PFSK-1 (cell line): Measurements from ENCODE around the gene CNKSR1.

Experiments
- FOXP2 ChIP-seq: optimal IDR thresholded peaks from 2 replicates; pipeline ENCODE3; 2011; ENCODE audit warnings: borderline replicate concordance, control low read depth, inconsistent platforms; ENCODE audit not compliant: insufficient read depth; ENCODE audit errors: extremely low read length, extremely low read depth
- POLR2AphosphoS5 ChIP-seq: IDR thresholded peaks from 2 replicates; pipeline ENCODE4 v1.6.1; 2012; ENCODE audit warnings: low read depth, mild to moderate bottlenecking, control low read depth, low read length, moderate library complexity
- REST ChIP-seq, 2 experiments: IDR thresholded peaks; 2 replicates each; pipeline versions ENCODE4 v1.6.1 to v1.8.0; 2011 to 2012; ENCODE audit warnings: low read depth in 2 of 2, low read length in 2 of 2, control low read depth in 1 of 2, inconsistent platforms in 1 of 2, mild to moderate bottlenecking in 1 of 2, moderate library complexity in 1 of 2; ENCODE audit not compliant: insufficient read depth in 1 of 2
- SIN3A ChIP-seq: IDR thresholded peaks from 2 replicates; pipeline ENCODE4 v1.6.1; 2012; ENCODE audit warnings: mild to moderate bottlenecking, low read length, moderate library complexity, borderline replicate concordance; ENCODE audit not compliant: insufficient read depth
- TAF1 ChIP-seq: IDR thresholded peaks from 2 replicates; pipeline ENCODE4 v1.6.1; 2012; ENCODE audit warnings: low read length, control low read depth, borderline replicate concordance; ENCODE audit not compliant: insufficient read depth

The CNKSR1 gene

GRCh38 chr1:26200413-26200812 is 23.1 kb downstream of the CNKSR1 start:
- TF ChIP-seq TAF1 = no peak
- TF ChIP-seq FOXP2 = no peak
- no peak for TF ChIP-seq SIN3A
- TF ChIP-seq POLR2AphosphoS5 = no peak
- TF ChIP-seq REST (IDR thresholded peaks at IDR 0.05; ENCODE audit: insufficient read depth in 1 of 2, low read depth in 2 of 2, low read length in 2 of 2) = no peak

DNA sequence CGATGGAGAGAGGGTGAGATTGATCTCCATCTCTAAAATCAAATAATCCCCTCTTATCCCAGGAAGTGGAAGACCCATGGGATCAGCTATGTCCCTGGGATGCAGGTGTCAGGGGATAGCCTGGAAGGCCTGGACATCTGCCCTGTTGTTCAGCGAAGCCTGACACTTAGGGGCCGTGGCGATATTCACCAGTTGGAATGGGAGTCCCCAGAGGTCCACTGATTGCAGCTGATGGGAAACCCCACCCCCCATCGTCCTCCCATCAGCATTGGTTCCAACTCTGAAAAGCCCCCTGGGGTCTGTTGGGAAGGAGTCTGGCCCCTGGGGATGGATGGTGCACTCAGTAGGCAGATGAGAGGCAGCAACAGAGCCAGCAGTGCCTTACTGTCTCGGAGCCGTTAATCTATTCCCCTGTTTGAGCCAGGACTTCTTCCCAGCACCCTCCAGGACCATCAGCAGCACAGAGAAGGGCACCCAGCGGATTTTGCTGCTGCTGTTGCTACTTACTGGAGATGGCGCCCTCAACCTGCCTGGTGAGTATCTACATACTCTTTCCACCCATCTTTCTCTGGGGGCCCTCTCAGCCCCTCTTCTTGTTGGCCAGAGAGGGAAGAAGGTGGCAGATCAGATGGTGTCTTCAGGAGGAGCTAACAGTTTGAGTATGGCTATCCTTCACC is 26.5 kb downstream of the CNKSR1 start:
- no peak for TF ChIP-seq TAF1
- TF ChIP-seq FOXP2 = no peak
- TF ChIP-seq REST (IDR thresholded peaks at IDR 0.05; ENCODE audit: insufficient read depth in 1 of 2, low read depth in 2 of 2, low read length in 2 of 2) = no peak
- TF ChIP-seq POLR2AphosphoS5 = no peak
- TF ChIP-seq SIN3A = no peak

DNA sequence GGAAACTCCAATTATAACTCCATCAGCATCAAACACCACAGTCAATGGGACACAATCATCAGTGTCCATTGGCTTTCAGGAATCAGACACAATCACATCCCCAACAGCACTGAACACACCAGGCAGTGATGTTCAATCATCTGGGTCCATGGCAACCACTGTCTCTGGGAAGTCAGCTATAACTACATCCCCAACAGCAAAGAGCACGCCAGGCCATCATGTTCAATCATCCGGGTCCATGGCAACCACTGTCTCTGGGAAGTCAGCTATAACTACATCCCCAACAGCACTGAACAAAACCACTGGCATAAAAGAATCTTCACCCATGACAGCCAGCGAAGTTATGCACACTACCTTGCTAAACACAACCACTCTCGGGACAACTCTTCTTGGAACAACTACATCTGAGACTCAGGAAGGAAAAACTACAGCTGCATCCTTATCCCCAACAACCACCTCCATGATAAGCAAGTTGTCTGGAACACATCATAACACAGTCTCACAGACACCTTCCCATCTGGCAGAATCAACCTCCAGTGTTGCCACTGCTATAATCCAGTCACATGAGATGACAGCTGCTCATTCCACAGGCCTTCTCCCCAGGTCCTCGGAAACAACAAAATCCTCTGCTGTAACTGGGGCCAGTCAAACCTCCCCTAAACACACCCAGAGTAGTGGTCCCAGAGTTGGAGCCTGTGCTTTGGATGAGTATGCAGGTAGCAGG is 33.0 kb downstream of the CNKSR1 start:
- no peak for TF ChIP-seq REST (IDR thresholded peaks at IDR 0.05; ENCODE audit: insufficient read depth in 1 of 2, low read depth in 2 of 2, low read length in 2 of 2)
- no peak for TF ChIP-seq POLR2AphosphoS5

DNA sequence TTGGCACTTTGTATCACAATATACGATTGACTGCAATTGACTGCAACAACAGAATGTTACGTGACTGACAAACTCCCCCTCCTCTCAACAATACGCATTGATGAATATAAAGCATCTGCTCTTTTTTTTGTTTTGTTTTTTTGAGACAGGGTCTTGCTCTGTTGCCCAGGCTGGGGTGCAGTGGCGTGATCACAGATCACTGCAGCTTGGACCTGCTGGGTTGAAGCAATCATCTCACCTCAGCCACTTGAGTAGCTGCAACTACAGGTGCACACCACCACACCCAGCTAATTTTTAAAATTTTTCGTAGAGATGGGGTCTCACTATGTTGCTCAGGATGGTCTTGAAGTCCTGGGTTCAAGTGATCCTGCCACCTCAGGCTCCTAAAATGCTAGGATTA is 35.4 kb downstream of the CNKSR1 start:
- TF ChIP-seq REST (IDR thresholded peaks at IDR 0.05; ENCODE audit: insufficient read depth in 1 of 2, low read depth in 2 of 2, low read length in 2 of 2) (no peak), TAF1 (no peak), FOXP2 (no peak), POLR2AphosphoS5 (no peak), SIN3A (no peak)
